GM23338 (cell line): ENCODE data around the gene PLEKHJ1. TPM values are rescaled to one million over a fixed set of nuclear protein-coding genes. Genes with fewer than 3 reads are reported as not detected.

Experiments
- ATAC-seq: fragments of 200-7000 bp; cut with Tn5 transposase; 3 replicates; pipeline ENCODE4 v1.9.1; 2020
- DNase-seq: peaks from one replicate; pipeline ENCODE4 v3.0.0-alpha.2; 2015; ENCODE audit warnings: low spot score
- H2AFZ ChIP-seq: fragments of 200-600 bp; sonication (generic); 2 replicates; pipeline ENCODE4 v1.8.0; 2016; ENCODE audit warnings: antibody characterized with exemption, mild to moderate bottlenecking, moderate library complexity
- H3F3A ChIP-seq: fragments of 200-600 bp; sonication (generic); replicated peaks from 2 replicates; pipeline ENCODE4 v1.8.0; 2017; ENCODE audit warnings: antibody characterized with exemption, mixed run types, low read depth
- H3K27ac ChIP-seq: fragments of 200-600 bp; sonication (generic); 2 replicates; pipeline ENCODE4 v1.6.1; 2016; ENCODE audit warnings: low read depth
- H3K27me3 ChIP-seq: fragments of 200-600 bp; sonication (generic); 2 replicates; pipeline ENCODE4 v1.8.0; 2016; ENCODE audit warnings: mild to moderate bottlenecking, mixed run types, moderate library complexity; ENCODE audit not compliant: insufficient read depth
- H3K36me3 ChIP-seq: fragments of 200-600 bp; sonication (generic); 2 replicates; pipeline ENCODE4 v1.8.0; 2016; ENCODE audit warnings: mild to moderate bottlenecking; ENCODE audit not compliant: insufficient read depth
- H3K4me1 ChIP-seq: fragments of 200-600 bp; sonication (generic); 2 replicates; pipeline ENCODE4 v1.8.0; 2016; ENCODE audit warnings: mild to moderate bottlenecking, moderate library complexity; ENCODE audit not compliant: insufficient read depth
- H3K4me2 ChIP-seq: fragments of 200-600 bp; sonication (generic); 2 replicates; pipeline ENCODE4 v1.7.1; 2017; ENCODE audit warnings: mixed run types
- H3K4me3 ChIP-seq: fragments of 200-600 bp; sonication (generic); 2 replicates; pipeline ENCODE4 v1.6.1; 2016; ENCODE audit warnings: mixed run types
- H3K79me2 ChIP-seq: fragments of 200-600 bp; sonication (generic); replicated peaks from 2 replicates; pipeline ENCODE4 v1.8.0; 2017; ENCODE audit warnings: mild to moderate bottlenecking; ENCODE audit not compliant: insufficient read depth
- H3K9me2 ChIP-seq: fragments of 200-600 bp; sonication (generic); 2 replicates; pipeline ENCODE4 v1.8.0; 2017; ENCODE audit not compliant: insufficient read depth
- H4K20me1 ChIP-seq: fragments of 200-600 bp; sonication (generic); replicated peaks from 2 replicates; pipeline ENCODE4 v1.8.0; 2017; ENCODE audit warnings: mild to moderate bottlenecking; ENCODE audit not compliant: insufficient read depth
- H3K27ac Mint-ChIP-seq: 2 replicates; pipeline ENCODE4 v1.8.0; 2020; ENCODE audit warnings: inconsistent platforms, mild to moderate bottlenecking, moderate library complexity, mixed read lengths
- H3K27me3 Mint-ChIP-seq: 3 replicates; pipeline ENCODE4 v1.8.0; 2022; ENCODE audit warnings: low read depth, mild to moderate bottlenecking, moderate library complexity, mixed read lengths, inconsistent platforms; ENCODE audit not compliant: insufficient read depth, poor library complexity
- H3K36me3 Mint-ChIP-seq: 3 replicates; pipeline ENCODE4 v1.8.0; 2021; ENCODE audit warnings: low read depth, mild to moderate bottlenecking, inconsistent platforms, moderate library complexity, mixed read lengths
- H3K4me1 Mint-ChIP-seq: 3 replicates; pipeline ENCODE4 v1.8.0; 2020; ENCODE audit warnings: mild to moderate bottlenecking, inconsistent platforms, mixed read lengths
- H3K4me3 Mint-ChIP-seq: 3 replicates; pipeline ENCODE4 v1.8.0; 2021; ENCODE audit warnings: moderate library complexity, mild to moderate bottlenecking, inconsistent platforms, mixed read lengths
- H3K9me3 Mint-ChIP-seq: 3 replicates; pipeline ENCODE4 v1.8.0; 2020; ENCODE audit warnings: moderate library complexity, mild to moderate bottlenecking, inconsistent platforms, mixed read lengths
- CREB1 ChIP-seq: fragments of 250-450 bp; sonication (Bioruptor Pico); IDR thresholded peaks from 2 replicates; pipeline ENCODE4 v1.5.0; 2020; ENCODE audit warnings: low read depth, mild to moderate bottlenecking, moderate library complexity
- CTCF ChIP-seq, 2 experiments: fragments of 200-600 bp in 1 of 2; sonication (generic) in 1 of 2; conservative IDR thresholded peaks; 2 replicates each; pipeline versions ENCODE4 v1.5.1 to v1.6.1; 2016 to 2017; ENCODE audit warnings: antibody characterized with exemption in 2 of 2, low read depth in 2 of 2, mild to moderate bottlenecking in 2 of 2, moderate library complexity in 1 of 2
- ETS1 ChIP-seq: IDR thresholded peaks from 2 replicates; pipeline ENCODE4 v1.6.1; 2016; ENCODE audit warnings: antibody characterized with exemption
- JUNB ChIP-seq: IDR thresholded peaks from one replicate; pipeline ENCODE4 v1.6.1; 2016; ENCODE audit warnings: antibody characterized with exemption; ENCODE audit not compliant: unreplicated experiment
- NANOG ChIP-seq: IDR thresholded peaks from 2 replicates; pipeline ENCODE4 v1.6.1; 2016; ENCODE audit warnings: antibody characterized with exemption, borderline replicate concordance
- POLR2AphosphoS5 ChIP-seq: IDR thresholded peaks from 2 replicates; pipeline ENCODE4 v1.6.1; 2016; ENCODE audit warnings: antibody characterized with exemption, low read depth
- STAT1 ChIP-seq: IDR thresholded peaks from one replicate; pipeline ENCODE4 v1.6.1; 2016; ENCODE audit warnings: antibody characterized with exemption; ENCODE audit not compliant: unreplicated experiment
- ZNF114 ChIP-seq: fragments of 250-450 bp; sonication (Bioruptor Pico); IDR thresholded peaks from 2 replicates; pipeline ENCODE4 v1.5.0; 2020; ENCODE audit warnings: mild to moderate bottlenecking, moderate library complexity
- polyA plus RNA-seq: library from polyadenylated mRNA; unstranded; fragments of >200 nt; fragmentation: Nextera tagmentation; extraction: Ambion mirVana; gene quantifications from 2 replicates; pipeline ENCODE4 v1.2.1, GENCODE V29; 2016
- total RNA-seq: library from RNA; depleted of rRNA; stranded (reverse); fragments of >200 nt; shearing (Covaris generic); gene quantifications from 2 replicates; pipeline ENCODE4 v1.2.3, GENCODE V29; 2014

The PLEKHJ1 gene
- total and polyA plus RNA-seq, 2 experiments from 2014 or later = 146 to 210 TPM

GRCh38 chr19:2228157-2229030 lies 7.7 kb downstream of the PLEKHJ1 start:
- no peaks in the 10 kb centered on the region for H3K9me2 ChIP-seq
- ATAC-seq (no peak), DNase-seq (no peak)
- no peak overlapping the region for H3K4me3 ChIP-seq
- no peak overlapping the region for H3K4me3 Mint-ChIP-seq
- no peaks in the 10 kb centered on the region; the same call in 1 of the 2 replicates for H3K36me3 ChIP-seq
- H3K4me1 Mint-ChIP-seq = no peaks in the 10 kb centered on the region
- peaks cover 8% of the 10 kb centered on the region for H3K27me3 Mint-ChIP-seq
- H3K4me2 ChIP-seq = no peak overlapping the region
- H3K79me2 ChIP-seq = no peaks in the 10 kb centered on the region
- no peak overlapping the region for H2AFZ ChIP-seq
- no peaks in the 10 kb centered on the region for H3K4me1 ChIP-seq
- H3K27ac ChIP-seq = no peak overlapping the region
- no peaks in the 10 kb centered on the region for H3K27me3 ChIP-seq
- H3K27ac Mint-ChIP-seq = no peak overlapping the region; the same call in 1 of the 2 replicates
- H3F3A ChIP-seq = 0 out of 2 replicates have a peak, but pooled peaks cover 7% of the 10 kb centered on the region
- H3K9me3 Mint-ChIP-seq = no peaks in the 10 kb centered on the region
- TF ChIP-seq POLR2AphosphoS5 (no peak), NANOG (no peak), JUNB (no peak), CREB1 (CRISPR knock-in tag) (no peak), ZNF114 (CRISPR knock-in tag) (no peak), ETS1 (no peak), STAT1 (no peak), CTCF (conservative IDR thresholded peaks at IDR 0.05; ENCODE audit: low read depth in 2 of 2) (no peak)
- H4K20me1 ChIP-seq = peaks cover 5% of the 10 kb centered on the region; the same call in 1 of the 2 replicates
- H3K36me3 Mint-ChIP-seq = peaks cover 40% of the 10 kb centered on the region

GRCh38 chr19:2227415-2228156 lies 8.5 kb downstream of the PLEKHJ1 start:
- Mint-ChIP-seq H3K36me3 (peaks cover 35% of the 10 kb centered on the region), H3K4me3 (no peak overlapping the region), H3K9me3 (no peaks in the 10 kb centered on the region), H3K27ac (no peak overlapping the region), H3K27me3 (peaks cover 8% of the 10 kb centered on the region), H3K4me1 (no peaks in the 10 kb centered on the region)
- Histone ChIP-seq H3K9me2 (no peaks in the 10 kb centered on the region), H3K4me2 (no peak overlapping the region), H3K36me3 (no peaks in the 10 kb centered on the region; the same call in 1 of the 2 replicates), H4K20me1 (peaks cover 5% of the 10 kb centered on the region; the same call in 1 of the 2 replicates), H3K4me3 (no peak overlapping the region), H3K4me1 (no peaks in the 10 kb centered on the region), H3K27me3 (no peaks in the 10 kb centered on the region), H3F3A (0 out of 2 replicates have a peak, but pooled peaks cover 7% of the 10 kb centered on the region), H2AFZ (no peak overlapping the region), H3K79me2 (no peaks in the 10 kb centered on the region), H3K27ac (no peak overlapping the region)
- peak; percentile 33 for DNase-seq
- TF ChIP-seq ETS1 (no peak), POLR2AphosphoS5 (no peak)
- no peak for ATAC-seq
